NB4 (cell line): ENCODE results near the gene TRAPPC10.

Experiments
- POLR2A ChIP-seq: IDR thresholded peaks from 2 replicates; pipeline ENCODE4 v1.6.1; 2011; ENCODE audit warnings: mild to moderate bottlenecking; ENCODE audit not compliant: insufficient read length; ENCODE audit errors: extremely low read depth
- TF ChIP-seq, protein P1 (sequence below): IDR thresholded peaks from one replicate; pipeline ENCODE4 v1.5.1; 2012; ENCODE audit warnings: low read depth, low read length

DNA sequence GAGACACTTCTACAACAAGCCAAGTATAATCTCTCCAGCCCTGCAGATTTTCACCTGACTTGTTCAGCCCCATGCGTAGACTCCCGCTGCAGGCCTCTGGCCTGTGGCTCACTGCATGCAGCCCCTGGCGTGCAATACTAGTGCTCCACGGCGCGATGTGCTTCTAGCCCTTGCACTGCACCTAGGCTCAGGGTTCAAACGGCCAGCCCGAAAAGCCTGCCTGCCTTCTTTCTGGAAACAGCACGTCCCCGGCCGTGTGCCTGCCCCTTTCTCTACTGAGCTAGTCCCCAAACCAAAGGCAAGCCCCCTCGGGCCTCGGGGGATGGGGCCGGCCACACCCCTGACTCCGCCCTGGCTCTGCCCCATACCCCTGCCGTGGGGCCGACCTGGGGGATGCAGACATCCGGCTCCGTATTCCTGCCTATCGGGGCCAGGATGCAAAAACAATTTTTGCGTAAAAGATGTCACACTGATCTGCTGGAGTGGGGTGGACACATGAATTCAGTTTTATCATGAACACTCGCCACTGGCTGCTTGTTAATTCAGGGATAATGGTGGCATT, 26.3 kb upstream of the TRAPPC10 start:
- TF ChIP-seq POLR2A, result no peak
- TF ChIP-seq, protein P1, sequence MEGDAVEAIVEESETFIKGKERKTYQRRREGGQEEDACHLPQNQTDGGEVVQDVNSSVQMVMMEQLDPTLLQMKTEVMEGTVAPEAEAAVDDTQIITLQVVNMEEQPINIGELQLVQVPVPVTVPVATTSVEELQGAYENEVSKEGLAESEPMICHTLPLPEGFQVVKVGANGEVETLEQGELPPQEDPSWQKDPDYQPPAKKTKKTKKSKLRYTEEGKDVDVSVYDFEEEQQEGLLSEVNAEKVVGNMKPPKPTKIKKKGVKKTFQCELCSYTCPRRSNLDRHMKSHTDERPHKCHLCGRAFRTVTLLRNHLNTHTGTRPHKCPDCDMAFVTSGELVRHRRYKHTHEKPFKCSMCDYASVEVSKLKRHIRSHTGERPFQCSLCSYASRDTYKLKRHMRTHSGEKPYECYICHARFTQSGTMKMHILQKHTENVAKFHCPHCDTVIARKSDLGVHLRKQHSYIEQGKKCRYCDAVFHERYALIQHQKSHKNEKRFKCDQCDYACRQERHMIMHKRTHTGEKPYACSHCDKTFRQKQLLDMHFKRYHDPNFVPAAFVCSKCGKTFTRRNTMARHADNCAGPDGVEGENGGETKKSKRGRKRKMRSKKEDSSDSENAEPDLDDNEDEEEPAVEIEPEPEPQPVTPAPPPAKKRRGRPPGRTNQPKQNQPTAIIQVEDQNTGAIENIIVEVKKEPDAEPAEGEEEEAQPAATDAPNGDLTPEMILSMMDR, result no peak
